GM19463 (cell line): ENCODE data around the gene CTRB1.
"Not testable (repeated sequence)": the region's sequence is repeated elsewhere in the genome, so short reads cannot be mapped to it uniquely, and the experiment has no call there.

ENCODE experiments used
- ATAC-seq: cut with Tn5 transposase; IDR thresholded peaks from one replicate; pipeline ENCODE4 v1.9.1; 2021; ENCODE audit warnings: mild to moderate bottlenecking, moderate library complexity; ENCODE audit not compliant: unreplicated experiment

CTRB1 gene

DNA sequence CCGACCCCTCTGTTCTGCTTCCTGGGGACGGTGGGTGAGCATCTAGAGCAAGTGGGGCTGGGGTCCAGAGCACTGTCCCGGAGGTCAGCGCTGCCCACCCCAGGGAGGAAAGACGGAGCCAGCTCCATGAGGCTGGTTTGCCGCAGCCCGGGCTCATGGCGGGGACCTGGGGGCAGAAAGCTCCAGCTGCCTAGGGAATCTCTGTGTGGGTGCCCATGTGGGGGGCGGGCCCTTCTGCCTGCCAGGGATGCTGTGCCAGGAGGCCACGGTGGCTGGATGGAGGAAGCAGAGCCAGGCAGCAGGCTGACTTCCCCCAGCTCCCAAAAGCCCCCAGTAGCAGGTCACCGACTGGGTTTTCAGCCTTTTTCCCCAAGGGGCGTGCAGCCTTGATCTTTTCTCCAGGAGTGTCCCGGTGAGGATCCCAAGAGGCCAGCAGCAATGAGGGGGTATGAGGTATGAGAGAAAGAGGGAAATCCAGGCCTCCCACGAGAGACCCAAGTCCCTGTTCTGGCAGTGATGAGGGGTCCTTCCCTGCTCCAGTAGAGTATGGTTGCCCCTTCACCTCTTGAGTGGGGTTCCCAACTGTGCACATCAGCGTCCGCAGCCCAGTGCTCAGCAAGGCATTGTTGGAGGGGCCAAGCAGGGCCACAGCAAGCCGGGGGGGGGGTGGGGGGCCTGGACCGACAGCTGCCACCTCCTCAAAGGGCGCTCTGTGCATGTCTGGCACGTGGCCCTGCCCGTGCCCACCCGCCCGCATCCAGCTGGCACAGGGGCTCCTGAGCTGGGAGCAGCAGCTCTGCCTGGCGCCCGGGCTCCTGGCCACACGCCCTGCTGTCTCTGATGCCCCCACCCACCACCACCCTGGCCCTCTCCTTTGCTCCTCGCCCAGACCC lies 48.2 kb downstream of the CTRB1 start:
- ATAC-seq: no peak

DNA sequence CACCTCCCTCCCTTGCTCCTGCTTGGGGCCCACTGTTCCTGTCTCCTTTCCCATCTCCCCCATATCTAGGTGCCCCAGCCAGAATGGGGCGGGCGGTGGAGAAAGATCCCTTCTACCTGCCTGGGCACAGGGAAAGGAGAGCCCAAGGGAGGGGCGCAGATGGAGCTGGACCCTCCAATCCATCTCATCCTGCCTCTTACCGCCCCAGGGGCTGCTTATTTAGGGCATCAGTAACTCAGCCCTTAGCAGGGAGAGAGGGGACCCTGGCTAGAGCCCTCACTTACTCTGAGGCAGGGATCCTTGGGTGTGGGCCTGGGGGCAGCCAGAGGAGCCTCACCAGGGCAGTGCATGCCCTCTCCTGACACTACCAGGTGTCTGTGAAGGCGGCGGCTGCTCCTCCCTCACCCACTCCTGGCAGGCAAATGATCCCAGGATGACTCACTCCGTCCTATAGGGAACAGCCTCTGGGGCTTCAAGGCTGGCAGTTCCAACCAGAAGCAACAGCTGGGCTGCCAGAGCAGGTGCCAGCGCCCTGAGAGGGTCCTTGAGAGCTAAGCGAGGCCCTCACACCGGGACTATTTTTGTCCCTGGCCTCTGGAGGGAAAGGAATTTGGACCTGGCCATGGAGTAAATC lies 49.0 kb downstream of the CTRB1 start:
- ATAC-seq: no peak

DNA sequence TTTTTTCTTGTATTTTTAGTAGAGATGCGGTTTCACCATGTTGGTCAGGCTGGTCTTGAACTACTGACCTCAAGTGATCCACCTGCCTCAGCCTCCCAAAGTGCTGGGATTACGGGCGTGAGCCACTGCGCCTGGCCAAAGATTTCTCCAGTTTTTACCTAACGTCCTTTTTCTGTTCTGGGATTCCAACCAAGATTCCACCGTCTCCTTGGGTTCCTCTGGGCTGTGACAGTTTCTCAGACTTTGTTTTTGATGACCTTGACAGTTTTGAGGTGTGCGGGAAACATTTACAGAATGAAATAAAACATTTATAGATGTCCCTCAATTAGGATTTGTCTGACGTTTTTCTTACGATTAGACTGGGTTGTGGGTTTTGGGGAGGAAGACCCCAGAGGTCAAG lies 50.6 kb downstream of the CTRB1 start:
- not testable (repeated sequence) for ATAC-seq

DNA sequence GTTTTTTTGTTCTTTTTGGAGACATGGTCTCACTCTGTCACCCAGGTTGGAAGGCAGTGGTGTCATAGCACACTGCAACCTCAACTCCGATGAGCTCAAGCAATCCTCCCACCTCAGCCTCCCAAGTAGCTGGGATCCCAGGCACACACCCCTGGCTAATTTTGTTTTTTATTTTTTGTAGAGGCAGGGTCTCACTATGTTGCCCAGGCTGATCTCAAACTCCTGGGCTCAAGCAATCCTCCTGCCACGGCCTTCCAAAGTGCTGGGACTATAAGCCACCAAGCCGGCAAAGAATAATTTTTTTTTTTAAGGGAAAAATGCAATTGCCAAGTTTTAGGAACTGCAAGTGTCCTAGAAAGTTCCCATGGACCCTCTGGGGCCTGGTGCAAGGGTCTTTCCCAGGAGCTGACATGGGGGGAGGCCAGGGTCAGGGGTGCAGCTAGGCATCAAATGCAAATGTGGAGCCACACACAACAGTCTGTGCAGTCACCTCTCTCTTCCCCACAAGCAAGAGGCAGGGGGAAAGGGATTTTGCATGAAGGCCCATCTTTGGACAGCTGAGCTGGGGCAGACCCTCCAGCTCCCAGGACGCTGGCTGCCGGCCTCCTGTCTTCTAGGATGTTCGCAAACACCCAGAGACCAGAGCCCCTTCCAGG lies 52.8 kb downstream of the CTRB1 start:
- peak; percentile 30 for ATAC-seq

DNA sequence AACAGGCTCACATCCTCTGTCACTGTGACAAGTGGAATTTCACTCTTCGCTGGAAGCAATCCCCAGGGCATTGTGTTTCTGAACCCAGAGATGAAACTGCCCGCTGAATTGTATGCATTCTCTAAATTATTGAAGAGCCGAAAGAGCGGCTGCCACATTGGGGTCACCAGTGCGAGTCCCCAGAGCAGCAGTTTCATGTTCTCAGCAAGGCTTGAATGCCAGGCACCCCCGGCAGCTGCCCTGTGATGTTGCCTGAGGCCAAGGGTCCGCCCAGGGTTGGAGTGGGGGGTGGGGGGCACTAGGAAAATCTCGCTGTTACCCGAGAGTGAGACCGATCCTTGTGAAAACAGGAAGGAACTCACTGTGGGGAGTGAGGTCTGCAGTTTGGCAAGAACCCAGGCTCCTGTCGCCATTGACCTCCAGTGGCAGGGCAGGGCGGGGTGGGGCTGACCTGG lies 53.3 kb downstream of the CTRB1 start:
- peak; percentile 63 for ATAC-seq

DNA sequence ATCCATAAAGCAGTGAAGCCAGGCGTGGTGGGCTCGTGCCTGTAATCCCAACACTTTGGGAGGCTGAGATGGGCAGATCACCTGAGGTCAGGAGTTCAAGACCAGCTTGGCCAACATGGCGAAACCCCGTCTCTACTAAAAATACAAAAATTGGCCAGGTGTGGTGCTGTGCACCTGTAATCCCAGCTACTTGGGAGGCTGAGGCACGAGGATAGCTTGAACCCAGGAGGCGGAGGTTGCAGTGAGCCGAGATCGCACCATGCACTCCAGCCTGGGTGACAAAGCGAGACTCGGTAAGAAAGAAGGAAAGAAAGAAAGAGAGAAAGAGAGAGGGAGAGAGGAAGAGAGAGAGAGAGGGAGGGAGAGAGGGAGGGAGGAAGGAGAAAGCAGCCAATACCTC lies 53.8 kb downstream of the CTRB1 start:
- not testable (repeated sequence) for ATAC-seq

DNA sequence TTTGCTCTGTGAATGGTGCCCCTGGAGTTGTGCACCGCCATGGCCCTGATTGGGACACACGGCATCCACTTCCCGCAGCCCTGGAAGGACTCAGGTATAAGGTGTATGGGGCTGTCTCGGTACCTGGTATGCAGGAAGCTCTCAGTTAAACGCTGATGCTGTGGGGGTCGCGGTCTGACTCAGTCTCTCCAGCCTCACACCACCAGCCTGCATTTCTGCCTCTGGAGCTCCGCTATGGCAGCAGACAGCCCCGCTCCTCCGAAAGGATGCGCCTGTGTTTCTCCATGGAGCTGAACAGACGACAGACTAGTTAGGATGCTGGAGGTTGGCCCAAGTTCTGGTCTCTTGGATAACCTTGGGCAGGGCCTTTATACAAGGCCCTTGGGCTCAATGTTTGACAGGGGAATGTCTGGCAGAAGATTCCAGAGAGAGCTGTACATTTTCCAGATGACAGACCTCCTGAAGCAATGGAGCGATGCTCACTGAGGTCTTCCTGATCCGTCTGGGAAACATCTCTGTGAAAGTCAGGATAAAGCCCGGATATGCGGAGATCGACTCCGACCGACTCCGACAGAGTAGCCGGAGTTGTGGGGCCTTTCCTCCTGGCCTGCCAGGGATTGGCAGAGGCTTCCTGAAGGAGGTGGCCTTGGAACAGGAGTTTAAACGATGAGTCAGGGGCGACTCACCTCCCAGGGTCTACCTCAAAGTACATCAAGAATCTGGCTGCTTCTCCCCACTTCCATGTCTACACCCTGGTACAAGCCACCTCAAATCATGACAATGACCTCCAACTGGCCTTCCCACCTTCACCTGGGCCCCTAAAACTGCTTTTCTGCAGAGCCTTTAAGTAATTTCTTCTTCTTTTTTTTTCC lies 54.5 kb downstream of the CTRB1 start:
- no peak for ATAC-seq
